Hepatocyte (in vitro differentiated cells): ENCODE results near the gene HOXD3. TPM values are rescaled to one million over a fixed set of nuclear protein-coding genes. Genes with fewer than 3 reads are reported as not detected.

Source experiments
- DNase-seq: peaks from one replicate; pipeline ENCODE4 v3.0.0-alpha.2; 2016; ENCODE audit warnings: low spot score
- H2AFZ ChIP-seq: fragments of 200-600 bp; sonication (generic); 2 replicates; pipeline ENCODE4 v1.6.0; 2016; ENCODE audit warnings: antibody characterized with exemption, mild to moderate bottlenecking
- H3K27ac ChIP-seq: fragments of 200-600 bp; sonication (generic); 2 replicates; pipeline ENCODE4 v1.5.1; 2016; ENCODE audit warnings: mild to moderate bottlenecking
- H3K27me3 ChIP-seq: fragments of 200-600 bp; sonication (generic); 2 replicates; pipeline ENCODE4 v1.6.1; 2016
- H3K36me3 ChIP-seq: fragments of 200-600 bp; sonication (generic); replicated peaks from 2 replicates; pipeline ENCODE4 v1.5.1; 2016; ENCODE audit warnings: low read depth; ENCODE audit not compliant: insufficient read depth
- H3K4me1 ChIP-seq: fragments of 200-600 bp; sonication (generic); 2 replicates; pipeline ENCODE4 v1.5.1; 2016; ENCODE audit warnings: mild to moderate bottlenecking, moderate library complexity; ENCODE audit not compliant: insufficient read depth
- H3K4me2 ChIP-seq: fragments of 200-600 bp; sonication (generic); 2 replicates; pipeline ENCODE4 v1.6.0; 2016
- H3K4me3 ChIP-seq: fragments of 200-600 bp; sonication (generic); 2 replicates; pipeline ENCODE4 v1.5.1; 2016; ENCODE audit warnings: mild to moderate bottlenecking
- H3K79me2 ChIP-seq: fragments of 200-600 bp; sonication (generic); 2 replicates; pipeline ENCODE4 v1.6.0; 2017; ENCODE audit warnings: mild to moderate bottlenecking
- H3K9me2 ChIP-seq: fragments of 200-600 bp; sonication (generic); replicated peaks from 2 replicates; pipeline ENCODE4 v1.6.0; 2017; ENCODE audit warnings: mild to moderate bottlenecking; ENCODE audit not compliant: insufficient read depth
- H3K9me3 ChIP-seq: fragments of 200-600 bp; sonication (generic); 2 replicates; pipeline ENCODE4 v1.5.1; 2016; ENCODE audit warnings: low read depth, mild to moderate bottlenecking
- H4K20me1 ChIP-seq: fragments of 200-600 bp; sonication (generic); 2 replicates; pipeline ENCODE4 v1.6.0; 2016; ENCODE audit warnings: mild to moderate bottlenecking; ENCODE audit not compliant: insufficient read depth, poor library complexity, severe bottlenecking
- CTCF ChIP-seq: fragments of 200-600 bp; sonication (generic); IDR thresholded peaks from 2 replicates; pipeline ENCODE4 v1.5.1; 2016; ENCODE audit warnings: antibody characterized with exemption, mild to moderate bottlenecking; ENCODE audit not compliant: poor library complexity
- EZH2 ChIP-seq: fragments of 200-600 bp; sonication (generic); IDR thresholded peaks from 2 replicates; pipeline ENCODE4 v1.6.1; 2016; ENCODE audit warnings: antibody characterized with exemption, mild to moderate bottlenecking, borderline replicate concordance
- EZH2phosphoT487 ChIP-seq: fragments of 200-600 bp; sonication (generic); IDR thresholded peaks from one replicate; pipeline ENCODE4 v1.6.1; 2018; ENCODE audit warnings: antibody characterized with exemption, mild to moderate bottlenecking, low read depth, moderate library complexity; ENCODE audit not compliant: unreplicated experiment, severe bottlenecking
- WGBS: methylation state at CpG from one replicate; pipeline ENCODE4 v1.1.6; 2016; ENCODE audit warnings: low lambda C conversion rate; ENCODE audit errors: missing lambda C conversion rate; 5-methylcytosine and 5-hydroxymethylcytosine counted together
- polyA plus RNA-seq: library from polyadenylated mRNA; unstranded; fragments of >200 nt; fragmentation: Nextera tagmentation; extraction: Ambion mirVana; gene quantifications from 2 replicates; pipeline ENCODE4 v1.2.1, GENCODE V29; 2016
- total RNA-seq: library from RNA; depleted of rRNA; stranded (reverse); fragments of >200 nt; gene quantifications from 2 replicates; pipeline ENCODE4 v1.2.3, GENCODE V29; 2014

The HOXD3 gene
- total and polyA plus RNA-seq, 2 experiments from 2014 or later: 0.13 TPM; not detected in 1

- no peak overlapping the region for H3K4me3 ChIP-seq
- no peak for TF ChIP-seq CTCF
- TF ChIP-seq EZH2: no peak
- TF ChIP-seq EZH2phosphoT487: no peak
- WGBS: 37% methylated on average over 32 of the region's 32 CpGs
- H3K4me2 ChIP-seq: no peak overlapping the region
- H3K79me2 ChIP-seq: no peaks in the 10 kb centered on the region
- peaks cover 96% of the 10 kb centered on the region for H3K27me3 ChIP-seq
- no peaks in the 10 kb centered on the region for H3K9me2 ChIP-seq
- no peaks in the 10 kb centered on the region for H3K36me3 ChIP-seq
- no peak overlapping the region for H3K27ac ChIP-seq
- H3K9me3 ChIP-seq: no peaks in the 10 kb centered on the region
- H3K4me1 ChIP-seq: no peaks in the 10 kb centered on the region
- no peak for DNase-seq
- no peaks in the 10 kb centered on the region for H4K20me1 ChIP-seq
- H2AFZ ChIP-seq: no peak overlapping the region
Measured at GRCh38 chr2:176147210-176147799, 9.8 kb upstream of the HOXD3 start.

DNA sequence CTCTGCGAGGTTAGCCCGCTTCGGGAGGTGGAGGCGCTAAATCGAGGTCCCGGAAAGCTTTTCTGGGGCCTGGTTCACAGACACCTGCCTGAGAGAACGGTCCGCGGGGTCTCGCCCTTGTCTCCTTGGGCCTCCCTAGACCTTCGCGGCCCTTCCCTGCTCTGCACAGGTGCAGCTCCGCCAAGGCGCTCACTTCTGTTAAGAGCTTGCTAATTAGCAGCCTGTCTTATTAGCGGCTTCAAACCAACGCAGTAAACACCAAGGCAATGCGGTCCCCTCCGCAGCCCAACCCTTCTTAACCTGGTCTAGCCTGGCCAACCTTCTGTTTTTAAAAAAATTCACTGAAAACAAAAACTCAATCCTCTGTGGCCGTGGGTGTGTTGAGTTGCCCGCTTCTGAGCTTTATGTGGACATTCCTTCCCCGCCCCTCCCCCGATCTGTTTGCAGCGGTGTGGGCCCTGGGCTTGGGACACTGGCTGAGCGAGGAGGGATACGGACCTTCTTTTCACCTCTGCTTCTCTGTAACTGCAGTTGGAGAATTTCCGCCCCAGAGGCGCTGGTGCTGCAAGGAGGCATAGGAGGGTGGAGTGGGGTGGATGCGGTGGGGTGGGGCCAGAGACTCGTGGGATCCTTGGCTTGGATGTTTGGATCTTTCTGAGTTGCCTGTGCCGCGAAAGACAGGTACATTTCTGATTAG lies 9.2 kb upstream of the HOXD3 start:
- Histone ChIP-seq H3K27ac (no peak overlapping the region), H3K79me2 (no peaks in the 10 kb centered on the region), H4K20me1 (no peaks in the 10 kb centered on the region), H3K4me3 (no peak overlapping the region), H3K4me2 (no peak overlapping the region), H3K9me2 (no peaks in the 10 kb centered on the region), H2AFZ (no peak overlapping the region), H3K4me1 (no peaks in the 10 kb centered on the region), H3K36me3 (no peaks in the 10 kb centered on the region), H3K9me3 (no peaks in the 10 kb centered on the region), H3K27me3 (peaks cover 96% of the 10 kb centered on the region)
- no peak for DNase-seq
- 25% methylated on average over 31 of the region's 31 CpGs for WGBS
- TF ChIP-seq CTCF (no peak), EZH2phosphoT487 (peak; percentile 85), EZH2 (peak; percentile 95)

DNA sequence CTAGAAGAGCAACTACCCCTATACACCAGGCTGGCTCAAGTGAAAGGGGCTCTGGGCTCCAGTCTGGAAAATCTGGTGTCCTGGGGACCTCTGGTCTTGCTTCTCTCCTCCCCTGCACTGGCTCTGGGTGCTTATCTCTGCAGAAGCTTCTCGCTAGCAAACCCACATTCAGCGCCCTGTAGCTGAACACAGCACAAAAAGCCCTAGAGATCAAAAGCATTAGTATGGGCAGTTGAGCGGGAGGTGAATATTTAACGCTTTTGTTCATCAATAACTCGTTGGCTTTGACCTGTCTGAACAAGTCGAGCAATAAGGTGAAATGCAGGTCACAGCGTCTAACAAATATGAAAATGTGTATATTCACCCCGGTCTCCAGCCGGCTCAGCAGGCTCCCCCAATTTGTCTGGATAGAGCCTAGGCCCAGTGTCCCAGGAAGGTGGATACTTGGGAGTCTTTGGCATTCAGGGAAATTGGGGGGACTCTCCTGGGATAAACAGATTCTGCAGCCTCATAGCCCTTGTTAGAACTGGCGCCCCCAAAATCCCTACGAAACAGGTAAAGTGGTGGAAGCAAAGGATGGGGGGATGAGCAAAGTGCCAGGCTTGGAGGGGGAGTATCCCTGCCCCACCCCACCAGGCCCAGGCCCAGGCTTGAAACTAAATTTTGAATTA lies 8.2 kb upstream of the HOXD3 start:
- DNase-seq: no peak
- Histone ChIP-seq H3K9me2 (no peaks in the 10 kb centered on the region), H3K4me2 (no peak overlapping the region), H3K79me2 (no peaks in the 10 kb centered on the region), H3K9me3 (no peaks in the 10 kb centered on the region), H4K20me1 (no peaks in the 10 kb centered on the region), H3K27me3 (peaks cover 96% of the 10 kb centered on the region), H3K4me3 (no peak overlapping the region), H3K4me1 (no peaks in the 10 kb centered on the region), H3K27ac (no peak overlapping the region), H2AFZ (no peak overlapping the region), H3K36me3 (no peaks in the 10 kb centered on the region)
- no peak for TF ChIP-seq EZH2
- TF ChIP-seq CTCF: no peak
- no peak for TF ChIP-seq EZH2phosphoT487
- 55% methylated on average over 11 of the region's 11 CpGs for WGBS
